HepG2 (cell line): Measurements from ENCODE around the gene RPL3. TPM values are rescaled to one million over a fixed set of nuclear protein-coding genes. Genes with fewer than 3 reads are reported as not detected.
A peak's percentile ranks its signal among the peaks of the same experiment; 100 is the strongest.

Experiments used
- HES4 ChIP-seq: sonication (generic); formaldehyde crosslinking; IDR thresholded peaks from 2 replicates; pipeline ENCODE4 v1.9.0; 2021; ENCODE audit warnings: mild to moderate bottlenecking, missing genetic modification reagents, borderline replicate concordance
- HOXA3 ChIP-seq: sonication (generic); formaldehyde crosslinking; IDR thresholded peaks from 2 replicates; pipeline ENCODE4 v1.5.0; 2020; ENCODE audit warnings: missing genetic modification reagents
- SNRNP70 ChIP-seq: fragments of 200-400 bp; formaldehyde crosslinking; IDR thresholded peaks from 2 replicates; pipeline ENCODE4 v1.6.1; 2017; ENCODE audit warnings: mild to moderate bottlenecking, low read depth, low read length, moderate library complexity
- ZBTB7B ChIP-seq: sonication (generic); formaldehyde crosslinking; IDR thresholded peaks from 2 replicates; pipeline ENCODE4 v1.4.0; 2020; ENCODE audit warnings: missing genetic modification reagents
- ZNF205 ChIP-seq: IDR thresholded peaks from 2 replicates; pipeline ENCODE4 v1.6.1; 2018; ENCODE audit warnings: missing biosample characterization, missing genetic modification reagents
- ZNF333 ChIP-seq: sonication (generic); formaldehyde crosslinking; IDR thresholded peaks from 2 replicates; pipeline ENCODE4 v1.4.0; 2020; ENCODE audit warnings: mild to moderate bottlenecking, missing genetic modification reagents, borderline replicate concordance
- ZNF430 ChIP-seq: sonication (generic); formaldehyde crosslinking; IDR thresholded peaks from 2 replicates; pipeline ENCODE4 v1.9.0; 2021; ENCODE audit warnings: mild to moderate bottlenecking, missing genetic modification reagents
- ZNF775 ChIP-seq: sonication (generic); formaldehyde crosslinking; IDR thresholded peaks from 2 replicates; pipeline ENCODE4 v1.4.0; 2020; ENCODE audit warnings: missing genetic modification reagents, mild to moderate bottlenecking, moderate library complexity, borderline replicate concordance
- polyA plus RNA-seq, 8 experiments: library from polyadenylated mRNA; depleted of rRNA in 3 of 8; stranded (reverse) in 7 of 8; unstranded in 1 of 8; fragments of >200 nt; fragmentation: Illumina TruSeq in 4 of 8; extraction: Trizol in 4 of 8; gene quantifications; 2 replicates each; pipeline versions ENCODE4 v1.2.1 to v1.2.3, GENCODE V29; 2011 to 2016; ENCODE audit warnings: low read depth in 4 of 8, missing spikeins in 1 of 8, mixed read lengths in 1 of 8; ENCODE audit not compliant: insufficient read depth in 1 of 8
- total RNA-seq, 5 experiments: library from RNA; depleted of rRNA; stranded (reverse); fragments of >200 nt; fragmentation: Illumina TruSeq; extraction: Trizol; gene quantifications; 2 replicates each; pipeline ENCODE4 v1.2.3, GENCODE V29; 2016; ENCODE audit warnings: low read depth in 1 of 5
- TF ChIP-seq, protein P1 (sequence below): sonication (generic); formaldehyde crosslinking; IDR thresholded peaks from 2 replicates; pipeline ENCODE4 v1.4.0; 2020; ENCODE audit warnings: mild to moderate bottlenecking, missing genetic modification reagents
- TF ChIP-seq, protein P2 (sequence below): sonication (generic); formaldehyde crosslinking; IDR thresholded peaks from 2 replicates; pipeline ENCODE4 v1.4.0; 2020; ENCODE audit warnings: mild to moderate bottlenecking, missing genetic modification reagents
- TF ChIP-seq, protein P3 (sequence below): sonication (generic); formaldehyde crosslinking; IDR thresholded peaks from 2 replicates; pipeline ENCODE4 v1.4.0; 2020; ENCODE audit warnings: missing genetic modification reagents, mild to moderate bottlenecking, borderline replicate concordance
- TF ChIP-seq, protein P4 (sequence below): sonication (generic); formaldehyde crosslinking; IDR thresholded peaks from 2 replicates; pipeline ENCODE4 v1.5.0; 2020; ENCODE audit warnings: missing genetic modification reagents
- TF ChIP-seq, protein P5 (sequence below): sonication (generic); formaldehyde crosslinking; IDR thresholded peaks from 2 replicates; pipeline ENCODE4 v1.5.0; 2020; ENCODE audit warnings: mild to moderate bottlenecking, missing genetic modification reagents

The RPL3 gene
- total and polyA plus RNA-seq, 2 of the 13 experiments (the other 11 are each of a cell fraction or from before 2014, with no cell fraction given) = 1,051 to 3,279 TPM

DNA sequence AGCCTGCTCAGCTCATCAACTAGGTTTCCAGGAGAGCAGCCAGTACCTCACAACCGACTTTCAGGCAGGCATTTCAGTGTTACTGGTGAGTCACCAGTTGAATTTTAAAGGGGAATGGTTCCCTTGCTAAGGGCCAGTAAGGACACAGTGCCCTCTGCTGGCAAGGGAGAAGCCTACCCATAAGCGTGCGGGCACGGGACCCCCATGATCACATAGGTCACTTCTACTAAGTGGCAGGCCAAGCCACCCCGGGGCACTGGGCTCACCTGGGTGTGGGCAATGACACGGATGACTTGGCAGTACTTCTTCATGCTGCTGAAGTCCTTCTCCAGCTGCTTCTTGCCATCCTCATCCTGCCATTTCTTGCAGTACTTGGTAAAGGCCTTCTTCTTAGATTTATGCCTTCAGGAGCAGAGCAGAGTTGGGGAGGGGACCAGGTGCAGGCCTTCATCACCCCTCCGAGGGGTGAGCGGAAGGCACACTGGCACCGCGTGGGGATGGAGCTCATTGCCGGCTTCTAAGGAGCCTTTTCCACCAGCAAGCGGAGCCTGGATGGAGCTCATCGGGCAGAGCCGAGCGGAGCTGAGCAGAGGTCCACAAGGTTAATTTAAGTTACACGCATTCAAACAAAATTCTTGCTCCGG, 2.9 kb downstream of the RPL3 start (continued):
- TF ChIP-seq, protein P1, sequence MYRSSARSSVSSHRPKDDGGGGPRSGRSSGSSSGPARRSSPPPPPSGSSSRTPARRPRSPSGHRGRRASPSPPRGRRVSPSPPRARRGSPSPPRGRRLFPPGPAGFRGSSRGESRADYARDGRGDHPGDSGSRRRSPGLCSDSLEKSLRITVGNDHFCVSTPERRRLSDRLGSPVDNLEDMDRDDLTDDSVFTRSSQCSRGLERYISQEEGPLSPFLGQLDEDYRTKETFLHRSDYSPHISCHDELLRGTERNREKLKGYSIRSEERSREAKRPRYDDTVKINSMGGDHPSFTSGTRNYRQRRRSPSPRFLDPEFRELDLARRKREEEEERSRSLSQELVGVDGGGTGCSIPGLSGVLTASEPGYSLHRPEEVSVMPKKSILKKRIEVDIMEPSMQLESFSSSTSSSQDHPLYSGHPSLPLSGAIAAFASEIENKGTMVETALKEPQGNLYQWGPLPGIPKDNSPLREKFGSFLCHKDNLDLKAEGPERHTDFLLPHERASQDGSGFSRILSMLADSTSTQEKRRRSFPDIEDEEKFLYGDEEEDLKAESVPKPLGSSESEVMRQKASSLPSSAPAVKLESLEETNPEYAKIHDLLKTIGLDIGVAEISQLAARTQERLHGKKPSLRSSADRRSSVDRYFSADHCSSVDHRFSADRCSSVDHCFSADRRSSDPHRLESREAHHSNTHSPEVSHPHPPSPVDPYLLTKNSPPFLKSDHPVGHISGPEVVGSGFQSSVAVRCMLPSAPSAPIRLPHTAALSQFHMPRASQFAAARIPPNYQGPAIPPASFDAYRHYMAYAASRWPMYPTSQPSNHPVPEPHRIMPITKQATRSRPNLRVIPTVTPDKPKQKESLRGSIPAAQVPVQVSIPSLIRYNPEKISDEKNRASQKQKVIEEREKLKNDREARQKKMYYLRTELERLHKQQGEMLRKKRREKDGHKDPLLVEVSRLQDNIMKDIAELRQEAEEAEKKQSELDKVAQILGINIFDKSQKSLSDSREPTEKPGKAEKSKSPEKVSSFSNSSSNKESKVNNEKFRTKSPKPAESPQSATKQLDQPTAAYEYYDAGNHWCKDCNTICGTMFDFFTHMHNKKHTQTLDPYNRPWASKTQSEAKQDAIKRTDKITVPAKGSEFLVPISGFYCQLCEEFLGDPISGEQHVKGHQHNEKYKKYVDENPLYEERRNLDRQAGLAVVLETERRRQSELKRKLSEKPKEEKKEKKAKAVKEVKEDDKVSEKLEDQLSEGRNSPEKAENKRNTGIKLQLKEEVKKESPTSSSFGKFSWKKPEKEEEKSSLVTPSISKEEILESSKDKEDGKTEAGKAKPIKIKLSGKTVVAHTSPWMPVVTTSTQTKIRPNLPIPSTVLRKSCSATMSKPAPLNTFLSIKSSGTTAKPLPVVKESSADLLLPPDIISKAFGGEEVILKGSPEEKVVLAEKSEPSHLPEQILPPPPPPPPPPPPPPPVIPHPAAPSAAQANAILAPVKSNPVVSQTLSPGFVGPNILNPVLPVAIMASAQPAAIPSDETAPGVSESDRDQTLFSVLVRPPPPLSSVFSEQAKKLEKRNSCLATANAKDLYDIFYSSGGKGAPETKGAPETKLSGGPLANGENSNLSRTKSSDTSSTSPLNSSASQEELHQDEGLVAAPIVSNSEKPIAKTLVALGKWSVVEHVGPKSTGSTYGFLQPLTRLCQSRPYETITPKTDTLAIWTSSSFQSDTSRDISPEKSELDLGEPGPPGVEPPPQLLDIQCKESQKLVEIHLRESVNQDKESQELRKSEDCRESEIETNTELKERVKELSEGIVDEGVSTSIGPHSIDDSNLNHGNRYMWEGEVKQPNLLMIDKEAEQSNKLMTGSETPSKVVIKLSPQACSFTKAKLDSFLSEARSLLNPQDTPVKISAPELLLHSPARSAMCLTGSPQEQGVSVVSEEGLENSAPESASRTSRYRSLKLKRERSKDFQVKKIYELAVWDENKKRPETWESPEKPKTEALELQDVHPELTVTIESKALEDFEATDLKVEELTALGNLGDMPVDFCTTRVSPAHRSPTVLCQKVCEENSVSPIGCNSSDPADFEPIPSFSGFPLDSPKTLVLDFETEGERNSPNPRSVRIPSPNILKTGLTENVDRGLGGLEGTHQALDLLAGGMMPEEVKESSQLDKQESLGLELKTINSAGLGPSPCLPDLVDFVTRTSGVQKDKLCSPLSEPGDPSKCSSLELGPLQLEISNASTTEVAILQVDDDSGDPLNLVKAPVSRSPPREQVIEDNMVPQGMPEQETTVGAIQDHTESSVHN (CRISPR knock-in tag) = no peak
- TF ChIP-seq ZNF333 (no peak), HES4 (no peak), ZNF205 (CRISPR knock-in tag) (no peak), HOXA3 (CRISPR knock-in tag) (no peak), ZNF775 (CRISPR knock-in tag) (no peak), ZBTB7B (CRISPR knock-in tag) (peak; percentile 48; the same call in 1 of the 2 replicates), SNRNP70 (no peak), ZNF430 (CRISPR knock-in tag) (0 out of 2 replicates have a peak, but pooled peaks have one; percentile 59)
- TF ChIP-seq, protein P2, sequence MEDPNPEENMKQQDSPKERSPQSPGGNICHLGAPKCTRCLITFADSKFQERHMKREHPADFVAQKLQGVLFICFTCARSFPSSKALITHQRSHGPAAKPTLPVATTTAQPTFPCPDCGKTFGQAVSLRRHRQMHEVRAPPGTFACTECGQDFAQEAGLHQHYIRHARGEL (CRISPR knock-in tag) = no peak
- TF ChIP-seq, protein P3, sequence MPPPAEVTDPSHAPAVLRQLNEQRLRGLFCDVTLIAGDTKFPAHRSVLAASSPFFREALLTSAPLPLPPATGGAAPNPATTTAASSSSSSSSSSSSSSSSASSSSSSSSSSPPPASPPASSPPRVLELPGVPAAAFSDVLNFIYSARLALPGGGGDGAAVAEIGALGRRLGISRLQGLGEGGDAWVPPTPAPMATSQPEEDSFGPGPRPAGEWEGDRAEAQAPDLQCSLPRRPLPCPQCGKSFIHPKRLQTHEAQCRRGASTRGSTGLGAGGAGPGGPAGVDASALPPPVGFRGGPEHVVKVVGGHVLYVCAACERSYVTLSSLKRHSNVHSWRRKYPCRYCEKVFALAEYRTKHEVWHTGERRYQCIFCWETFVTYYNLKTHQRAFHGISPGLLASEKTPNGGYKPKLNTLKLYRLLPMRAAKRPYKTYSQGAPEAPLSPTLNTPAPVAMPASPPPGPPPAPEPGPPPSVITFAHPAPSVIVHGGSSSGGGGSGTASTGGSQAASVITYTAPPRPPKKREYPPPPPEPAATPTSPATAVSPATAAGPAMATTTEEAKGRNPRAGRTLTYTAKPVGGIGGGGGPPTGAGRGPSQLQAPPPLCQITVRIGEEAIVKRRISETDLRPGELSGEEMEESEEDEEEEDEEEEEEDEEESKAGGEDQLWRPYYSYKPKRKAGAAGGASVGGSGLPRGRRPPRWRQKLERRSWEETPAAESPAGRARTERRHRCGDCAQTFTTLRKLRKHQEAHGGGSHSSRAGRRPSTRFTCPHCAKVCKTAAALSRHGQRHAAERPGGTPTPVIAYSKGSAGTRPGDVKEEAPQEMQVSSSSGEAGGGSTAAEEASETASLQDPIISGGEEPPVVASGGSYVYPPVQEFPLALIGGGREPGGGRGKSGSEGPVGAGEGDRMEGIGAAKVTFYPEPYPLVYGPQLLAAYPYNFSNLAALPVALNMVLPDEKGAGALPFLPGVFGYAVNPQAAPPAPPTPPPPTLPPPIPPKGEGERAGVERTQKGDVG (CRISPR knock-in tag) = no peak
- TF ChIP-seq, protein P4, sequence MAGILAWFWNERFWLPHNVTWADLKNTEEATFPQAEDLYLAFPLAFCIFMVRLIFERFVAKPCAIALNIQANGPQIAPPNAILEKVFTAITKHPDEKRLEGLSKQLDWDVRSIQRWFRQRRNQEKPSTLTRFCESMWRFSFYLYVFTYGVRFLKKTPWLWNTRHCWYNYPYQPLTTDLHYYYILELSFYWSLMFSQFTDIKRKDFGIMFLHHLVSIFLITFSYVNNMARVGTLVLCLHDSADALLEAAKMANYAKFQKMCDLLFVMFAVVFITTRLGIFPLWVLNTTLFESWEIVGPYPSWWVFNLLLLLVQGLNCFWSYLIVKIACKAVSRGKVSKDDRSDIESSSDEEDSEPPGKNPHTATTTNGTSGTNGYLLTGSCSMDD (CRISPR knock-in tag) = no peak
- TF ChIP-seq, protein P5, sequence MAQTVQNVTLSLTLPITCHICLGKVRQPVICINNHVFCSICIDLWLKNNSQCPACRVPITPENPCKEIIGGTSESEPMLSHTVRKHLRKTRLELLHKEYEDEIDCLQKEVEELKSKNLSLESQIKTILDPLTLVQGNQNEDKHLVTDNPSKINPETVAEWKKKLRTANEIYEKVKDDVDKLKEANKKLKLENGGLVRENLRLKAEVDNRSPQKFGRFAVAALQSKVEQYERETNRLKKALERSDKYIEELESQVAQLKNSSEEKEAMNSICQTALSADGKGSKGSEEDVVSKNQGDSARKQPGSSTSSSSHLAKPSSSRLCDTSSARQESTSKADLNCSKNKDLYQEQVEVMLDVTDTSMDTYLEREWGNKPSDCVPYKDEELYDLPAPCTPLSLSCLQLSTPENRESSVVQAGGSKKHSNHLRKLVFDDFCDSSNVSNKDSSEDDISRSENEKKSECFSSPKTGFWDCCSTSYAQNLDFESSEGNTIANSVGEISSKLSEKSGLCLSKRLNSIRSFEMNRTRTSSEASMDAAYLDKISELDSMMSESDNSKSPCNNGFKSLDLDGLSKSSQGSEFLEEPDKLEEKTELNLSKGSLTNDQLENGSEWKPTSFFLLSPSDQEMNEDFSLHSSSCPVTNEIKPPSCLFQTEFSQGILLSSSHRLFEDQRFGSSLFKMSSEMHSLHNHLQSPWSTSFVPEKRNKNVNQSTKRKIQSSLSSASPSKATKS = no peak
